Ovary (tissue), 3 donors: ENCODE data around the gene ZNF133.

Source experiments
- EP300 ChIP-seq: sonication (generic); formaldehyde crosslinking; IDR thresholded peaks from one replicate; pipeline ENCODE4 v1.6.1; 2017; ENCODE audit warnings: antibody characterized with exemption
- TF ChIP-seq, protein P1 (sequence below), 3 donors: fragments of 450-650 bp in 2 of 3; fragments of 200-600 bp in 1 of 3; IDR thresholded peaks; one replicate each; pipeline versions ENCODE4 v1.5.1 to v1.8.0; 2016 to 2022; ENCODE audit warnings: antibody characterized with exemption in 3 of 3, mild to moderate bottlenecking in 1 of 3
- donor health status: DM: no; HTN: no; CAD: no.

DNA sequence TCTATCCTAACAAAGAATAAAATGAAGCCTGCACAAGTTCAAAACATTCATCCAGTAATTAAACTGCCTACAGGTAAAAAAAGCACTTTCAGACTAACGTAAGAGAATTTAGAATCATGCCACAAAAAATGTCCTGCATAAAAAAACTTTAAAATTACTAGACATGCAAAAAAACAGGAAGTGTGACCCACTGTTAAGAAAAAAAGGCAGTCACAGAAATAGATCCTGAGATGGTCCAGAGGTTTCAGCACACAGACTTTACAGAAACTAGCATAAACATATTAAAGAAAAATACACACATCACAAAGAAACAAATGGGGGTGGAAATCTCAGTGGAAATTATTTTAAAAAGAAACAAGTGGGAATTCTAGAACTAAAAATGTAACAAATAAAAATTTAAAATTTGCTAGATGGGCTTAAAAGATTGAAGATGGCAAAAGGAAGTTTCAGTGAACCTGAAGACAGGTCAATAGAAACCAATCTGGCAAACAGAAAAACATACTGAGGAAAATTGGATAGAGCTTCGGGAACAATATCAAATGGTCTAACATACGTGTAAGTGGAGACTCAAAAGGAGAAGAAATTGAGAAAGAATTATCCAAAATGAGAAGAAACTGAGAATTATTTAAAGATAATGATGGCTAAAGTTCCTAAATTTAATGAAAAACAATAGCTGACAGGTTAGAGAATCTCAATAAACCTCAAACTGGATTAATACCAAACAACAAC lies 3.4 kb upstream of the ZNF133 start:
- TF ChIP-seq, protein P1, sequence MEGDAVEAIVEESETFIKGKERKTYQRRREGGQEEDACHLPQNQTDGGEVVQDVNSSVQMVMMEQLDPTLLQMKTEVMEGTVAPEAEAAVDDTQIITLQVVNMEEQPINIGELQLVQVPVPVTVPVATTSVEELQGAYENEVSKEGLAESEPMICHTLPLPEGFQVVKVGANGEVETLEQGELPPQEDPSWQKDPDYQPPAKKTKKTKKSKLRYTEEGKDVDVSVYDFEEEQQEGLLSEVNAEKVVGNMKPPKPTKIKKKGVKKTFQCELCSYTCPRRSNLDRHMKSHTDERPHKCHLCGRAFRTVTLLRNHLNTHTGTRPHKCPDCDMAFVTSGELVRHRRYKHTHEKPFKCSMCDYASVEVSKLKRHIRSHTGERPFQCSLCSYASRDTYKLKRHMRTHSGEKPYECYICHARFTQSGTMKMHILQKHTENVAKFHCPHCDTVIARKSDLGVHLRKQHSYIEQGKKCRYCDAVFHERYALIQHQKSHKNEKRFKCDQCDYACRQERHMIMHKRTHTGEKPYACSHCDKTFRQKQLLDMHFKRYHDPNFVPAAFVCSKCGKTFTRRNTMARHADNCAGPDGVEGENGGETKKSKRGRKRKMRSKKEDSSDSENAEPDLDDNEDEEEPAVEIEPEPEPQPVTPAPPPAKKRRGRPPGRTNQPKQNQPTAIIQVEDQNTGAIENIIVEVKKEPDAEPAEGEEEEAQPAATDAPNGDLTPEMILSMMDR (IDR thresholded peaks at IDR 0.05): no peak
- TF ChIP-seq EP300: no peak
